Fibroblast of lung (primary cell): ENCODE data around the gene GADD45G. TPM values are rescaled to one million over a fixed set of nuclear protein-coding genes. Genes with fewer than 3 reads are reported as not detected.

Experiments used
- DNase-seq, 2 donors: peaks; one replicate each; pipeline versions ENCODE4 v3.0.0 to v3.0.0-alpha.2; 2010; ENCODE audit warnings: low read depth in 2 of 2
- H2AFZ ChIP-seq: 2 replicates; pipeline ENCODE4 v1.5.1; 2012; ENCODE audit warnings: low read length, control low read depth, inconsistent platforms
- H3K27ac ChIP-seq: 2 replicates; pipeline ENCODE4 v1.5.1; 2011; ENCODE audit warnings: low read length, control low read depth; ENCODE audit not compliant: insufficient read depth
- H3K27me3 ChIP-seq: 2 replicates; pipeline ENCODE4 v1.5.1; 2011; ENCODE audit warnings: mild to moderate bottlenecking, low read length; ENCODE audit not compliant: control insufficient read depth, insufficient read depth
- H3K36me3 ChIP-seq: 2 replicates; pipeline ENCODE4 v1.5.1; 2011; ENCODE audit warnings: low read length; ENCODE audit not compliant: control insufficient read depth, insufficient read depth
- H3K4me1 ChIP-seq: 2 replicates; pipeline ENCODE4 v1.5.1; 2011; ENCODE audit warnings: low read length; ENCODE audit not compliant: control insufficient read depth, insufficient read depth; ENCODE audit errors: extremely low read depth
- H3K4me2 ChIP-seq: 2 replicates; pipeline ENCODE4 v1.5.1; 2011; ENCODE audit warnings: low read length, control low read depth; ENCODE audit not compliant: insufficient read depth; ENCODE audit errors: extremely low read depth
- H3K4me3 ChIP-seq, 4 experiments: fragments of 200-600 bp in 1 of 4; sonication (generic) in 1 of 4; replicated peaks in 1 of 4; 2 replicates each; pipeline ENCODE4 v1.5.1; 2011 to 2016; ENCODE audit warnings: low read length in 4 of 4, low read depth in 3 of 4, mild to moderate bottlenecking in 3 of 4, control low read depth in 2 of 4, inconsistent platforms in 1 of 4, mixed read lengths in 1 of 4; ENCODE audit not compliant: insufficient read depth in 1 of 4; ENCODE audit errors: control extremely low read depth in 1 of 4
- H3K79me2 ChIP-seq: 2 replicates; pipeline ENCODE4 v1.5.1; 2012; ENCODE audit warnings: mild to moderate bottlenecking, low read length, inconsistent platforms; ENCODE audit not compliant: control insufficient read depth, insufficient read depth
- H3K9ac ChIP-seq: 2 replicates; pipeline ENCODE4 v1.5.1; 2011; ENCODE audit warnings: mild to moderate bottlenecking, low read length, control low read depth; ENCODE audit not compliant: insufficient read depth
- H3K9me3 ChIP-seq: 2 replicates; pipeline ENCODE4 v1.5.1; 2012; ENCODE audit warnings: low read depth, low read length; ENCODE audit not compliant: control insufficient read depth, insufficient read depth
- H4K20me1 ChIP-seq: 2 replicates; pipeline ENCODE4 v1.5.1; 2011; ENCODE audit warnings: low read length; ENCODE audit not compliant: control insufficient read depth, insufficient read depth; ENCODE audit errors: extremely low read depth
- EZH2 ChIP-seq: IDR thresholded peaks from 2 replicates; pipeline ENCODE4 v1.5.1; 2012; ENCODE audit warnings: low read length, control low read depth, mild to moderate bottlenecking; ENCODE audit errors: missing control alignments
- polyA plus RNA-seq, 2 donors: library from polyadenylated mRNA; depleted of rRNA in 1 of 2; stranded (reverse) in 1 of 2; unstranded in 1 of 2; fragments of >200 nt; gene quantifications; 2 replicates each; pipeline ENCODE4 v1.2.1, GENCODE V29; 2011 to 2012; ENCODE audit warnings: missing spikeins in 1 of 2
- total RNA-seq: library from RNA; depleted of rRNA; stranded (reverse); fragments of >200 nt; gene quantifications from 2 replicates; pipeline ENCODE4 v1.2.1, GENCODE V29; 2014
- TF ChIP-seq, protein P1 (sequence below), 2 donors: IDR thresholded peaks in 1 of 2; conservative IDR thresholded peaks in 1 of 2; 1 replicate in 1 of 2; 2 replicates in 1 of 2; pipeline ENCODE4 v1.5.1; 2011 to 2012; ENCODE audit warnings: low read length in 2 of 2, control low read depth in 1 of 2, inconsistent platforms in 1 of 2, low read depth in 1 of 2, mild to moderate bottlenecking in 1 of 2

Gene GADD45G
- total and polyA plus RNA-seq, 2 donors (not counting 1 experiment from before 2014, with no cell fraction given) = 3.5 TPM; not detected in 1

DNA sequence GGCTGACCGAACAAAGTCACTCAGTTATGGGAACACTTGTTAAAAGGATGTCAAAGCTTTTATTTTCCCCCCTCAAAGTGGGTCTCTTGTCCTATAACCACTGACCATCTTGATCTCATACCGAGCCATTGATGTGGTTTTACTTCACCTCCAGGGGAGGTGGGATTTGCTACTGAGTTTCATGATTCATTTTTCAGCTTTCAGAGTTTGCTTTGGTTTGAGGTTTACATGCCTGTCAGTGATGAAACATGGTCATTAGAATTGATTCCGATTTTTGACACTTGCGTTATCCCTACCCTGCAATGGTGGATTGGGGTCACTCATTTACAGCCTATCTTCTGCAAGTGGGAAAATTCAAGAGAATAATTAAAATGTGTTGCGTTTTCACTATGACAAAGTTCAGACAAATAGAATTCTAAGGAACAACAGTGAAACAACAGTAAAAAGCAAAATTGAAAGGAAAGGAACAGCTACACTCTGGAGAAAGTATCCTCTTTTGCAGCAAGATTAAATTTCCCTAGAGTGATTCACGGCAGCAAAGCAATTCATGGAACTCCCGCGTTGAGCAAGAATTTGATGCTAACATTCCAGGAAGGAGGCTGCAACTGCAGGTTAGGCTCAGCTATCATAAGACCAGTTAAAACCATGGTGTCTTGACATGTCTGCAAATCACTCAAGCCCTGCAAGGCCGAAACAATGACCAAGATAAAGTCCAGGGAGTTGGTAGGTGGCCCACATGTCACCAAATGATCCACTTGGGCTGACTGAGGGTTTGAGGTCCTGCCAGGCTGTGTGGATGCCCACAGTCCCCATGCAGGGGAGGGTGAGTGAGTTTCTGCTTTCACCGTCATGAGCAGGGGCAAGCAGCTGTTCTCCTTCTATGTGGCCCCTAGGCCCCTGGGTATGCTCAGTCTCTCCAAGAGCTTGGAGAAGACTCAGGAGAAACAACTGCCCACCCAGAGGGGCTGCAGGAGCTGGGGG, 9.4 kb downstream of the GADD45G start:
- no peaks in the 10 kb centered on the region for H3K9me3 ChIP-seq
- H3K4me1 ChIP-seq = no peaks in the 10 kb centered on the region
- DNase-seq = peak in 1 of 2 donors; percentile 17
- no peak overlapping the region for H3K4me2 ChIP-seq
- no peaks in the 10 kb centered on the region for H3K27me3 ChIP-seq
- TF ChIP-seq EZH2 = no peak
- TF ChIP-seq, protein P1, sequence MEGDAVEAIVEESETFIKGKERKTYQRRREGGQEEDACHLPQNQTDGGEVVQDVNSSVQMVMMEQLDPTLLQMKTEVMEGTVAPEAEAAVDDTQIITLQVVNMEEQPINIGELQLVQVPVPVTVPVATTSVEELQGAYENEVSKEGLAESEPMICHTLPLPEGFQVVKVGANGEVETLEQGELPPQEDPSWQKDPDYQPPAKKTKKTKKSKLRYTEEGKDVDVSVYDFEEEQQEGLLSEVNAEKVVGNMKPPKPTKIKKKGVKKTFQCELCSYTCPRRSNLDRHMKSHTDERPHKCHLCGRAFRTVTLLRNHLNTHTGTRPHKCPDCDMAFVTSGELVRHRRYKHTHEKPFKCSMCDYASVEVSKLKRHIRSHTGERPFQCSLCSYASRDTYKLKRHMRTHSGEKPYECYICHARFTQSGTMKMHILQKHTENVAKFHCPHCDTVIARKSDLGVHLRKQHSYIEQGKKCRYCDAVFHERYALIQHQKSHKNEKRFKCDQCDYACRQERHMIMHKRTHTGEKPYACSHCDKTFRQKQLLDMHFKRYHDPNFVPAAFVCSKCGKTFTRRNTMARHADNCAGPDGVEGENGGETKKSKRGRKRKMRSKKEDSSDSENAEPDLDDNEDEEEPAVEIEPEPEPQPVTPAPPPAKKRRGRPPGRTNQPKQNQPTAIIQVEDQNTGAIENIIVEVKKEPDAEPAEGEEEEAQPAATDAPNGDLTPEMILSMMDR (conservative IDR thresholded peaks at IDR 0.05 in 1 of 2, IDR thresholded peaks at IDR 0.05 in 1 of 2; ENCODE audit: low read depth in 1 of 2, low read length in 2 of 2) = no peak
- H3K27ac ChIP-seq = no peak overlapping the region
- H3K36me3 ChIP-seq = no peaks in the 10 kb centered on the region
- H2AFZ ChIP-seq = no peak overlapping the region
- no peaks in the 10 kb centered on the region for H3K79me2 ChIP-seq
- H3K4me3 ChIP-seq = no peak overlapping the region
- H4K20me1 ChIP-seq = no peaks in the 10 kb centered on the region
- H3K9ac ChIP-seq = no peak overlapping the region

DNA sequence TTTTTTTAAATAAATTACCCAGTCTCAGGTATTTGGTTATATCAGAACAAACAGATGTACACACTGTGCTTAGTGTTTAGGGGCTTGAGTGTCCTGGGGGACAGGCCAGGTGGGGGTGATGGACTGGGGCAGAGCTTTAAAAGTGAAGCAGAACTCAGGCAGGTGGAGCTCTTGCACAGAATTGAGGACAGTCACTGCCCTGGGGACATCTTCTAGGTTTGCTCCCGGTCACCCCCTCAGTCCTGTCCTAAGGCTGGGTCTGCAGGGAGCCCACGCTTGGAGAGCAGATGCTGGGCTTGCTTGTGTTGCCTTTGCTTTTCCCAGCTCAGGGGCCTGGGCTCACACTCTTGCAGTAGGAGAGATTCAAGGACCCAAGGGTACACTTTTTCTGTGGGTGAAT, 10.8 kb downstream of the GADD45G start:
- H3K27ac ChIP-seq = no peak overlapping the region
- TF ChIP-seq, protein P1 (conservative IDR thresholded peaks at IDR 0.05 in 1 of 2, IDR thresholded peaks at IDR 0.05 in 1 of 2; ENCODE audit: low read depth in 1 of 2, low read length in 2 of 2) = no peak
- no peak for TF ChIP-seq EZH2
- no peak for DNase-seq

DNA sequence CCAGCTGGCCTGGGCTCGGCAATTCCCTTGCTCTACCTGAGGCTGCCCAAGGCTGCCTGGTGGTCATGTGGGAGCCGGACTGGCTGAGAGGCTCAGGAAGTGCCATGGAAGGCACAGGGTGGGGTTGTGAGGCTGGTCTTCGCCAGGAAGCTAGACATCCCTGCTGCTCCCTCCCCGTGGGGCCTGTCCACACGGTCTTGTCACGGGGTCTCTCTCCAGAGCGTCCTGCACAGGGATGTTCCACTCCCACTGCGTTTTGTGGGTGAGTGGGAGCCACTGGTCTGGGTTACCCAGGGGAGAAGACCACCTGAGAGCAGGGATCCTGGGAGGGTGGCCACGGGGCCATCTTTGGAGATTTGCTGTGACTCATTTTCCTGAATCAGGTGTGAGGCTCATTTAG, 11.6 kb downstream of the GADD45G start:
- Histone ChIP-seq H3K27me3 (no peaks in the 10 kb centered on the region), H3K36me3 (no peaks in the 10 kb centered on the region), H3K4me3 (no peak overlapping the region), H3K27ac (no peak overlapping the region), H3K4me1 (no peaks in the 10 kb centered on the region), H3K4me2 (no peak overlapping the region), H3K79me2 (no peaks in the 10 kb centered on the region), H4K20me1 (no peaks in the 10 kb centered on the region), H2AFZ (no peak overlapping the region), H3K9me3 (no peaks in the 10 kb centered on the region), H3K9ac (no peak overlapping the region)
- DNase-seq = no peak
- no peak for TF ChIP-seq EZH2
- TF ChIP-seq, protein P1 (conservative IDR thresholded peaks at IDR 0.05 in 1 of 2, IDR thresholded peaks at IDR 0.05 in 1 of 2; ENCODE audit: low read depth in 1 of 2, low read length in 2 of 2) = no peak

More for the DNA sequence above, 10.8 kb downstream of the GADD45G start:
- H3K9ac ChIP-seq = no peak overlapping the region
- no peak overlapping the region for H2AFZ ChIP-seq
- no peak overlapping the region for H3K4me2 ChIP-seq
- no peaks in the 10 kb centered on the region for H3K79me2 ChIP-seq
- no peaks in the 10 kb centered on the region for H3K36me3 ChIP-seq
- no peaks in the 10 kb centered on the region for H3K9me3 ChIP-seq
- H3K4me1 ChIP-seq = no peaks in the 10 kb centered on the region
- H3K27me3 ChIP-seq = no peaks in the 10 kb centered on the region
- no peak overlapping the region for H3K4me3 ChIP-seq
- no peaks in the 10 kb centered on the region for H4K20me1 ChIP-seq
